ENCODE measurements around the gene ZNF768. TPM values are rescaled to one million over a fixed set of nuclear protein-coding genes. Genes with fewer than 3 reads are reported as not detected.

ZNF768 gene
- total and polyA plus RNA-seq, 2 of the 13 experiments (the other 11 are each of a cell fraction or from before 2014, with no cell fraction given) = 26.7 to 34.4 TPM

DNA sequence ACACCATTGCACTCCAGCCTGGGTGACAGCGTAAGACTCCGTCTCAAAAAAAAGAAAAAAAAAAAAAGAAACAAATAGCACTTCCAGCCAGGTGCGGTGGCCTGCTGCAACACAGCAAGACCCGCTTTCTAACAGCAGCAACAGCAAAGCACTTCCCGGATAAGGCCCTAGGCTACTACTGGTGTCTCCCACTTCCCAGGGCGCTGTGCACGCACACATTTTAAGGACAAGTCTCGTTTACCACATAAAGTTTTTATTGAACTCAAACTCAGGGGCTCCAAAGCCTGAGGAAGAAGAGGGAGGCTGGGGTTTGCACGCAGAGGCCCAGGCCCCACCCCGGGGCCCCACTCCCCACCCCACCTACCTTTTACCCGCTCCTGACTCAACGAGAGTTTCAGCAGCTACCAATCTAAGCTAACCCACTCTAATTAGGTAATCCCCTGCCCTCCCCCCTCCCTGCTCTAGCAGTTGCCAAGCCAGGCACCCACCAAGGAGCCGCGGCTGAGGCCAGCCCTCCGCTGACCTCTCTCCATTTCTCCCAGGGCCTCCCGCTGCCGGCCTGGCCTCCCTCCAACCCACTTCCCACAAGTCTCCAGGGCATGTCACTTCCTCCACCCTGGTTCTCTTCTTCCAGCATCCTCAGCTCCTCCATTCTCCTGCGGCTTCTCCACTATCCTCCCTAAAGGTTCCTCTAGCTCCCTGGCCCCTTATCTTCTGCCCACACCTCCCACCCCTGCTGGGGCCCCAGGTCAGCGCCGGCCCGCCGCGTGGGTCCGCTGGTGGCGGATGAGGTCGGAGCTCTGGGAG, 2.4 kb downstream of the ZNF768 start:
- POLR2A ChIA-PET = interaction anchor here (0.6 to 2.3 kb wide), 7 partner anchors 10 to 94 kb away, joined by 3 to 9 read pairs (median 6); partner anchors contain the start of gene DCTPP1
- Histone ChIP-seq H3K9ac (ENCODE audit: insufficient read depth, low read depth, low read length) (no peak overlapping the region), H3K4me3 (replicated peaks in 1 of 3; ENCODE audit: insufficient read depth in 1 of 3, low read depth in 2 of 3, low read length in 3 of 3) (no peak overlapping the region), H3K4me2 (ENCODE audit: low read depth, low read length) (no peak overlapping the region), H3K27ac (ENCODE audit: extremely low read length, insufficient read depth, low read length) (no peak overlapping the region), H2AFZ (ENCODE audit: low read length) (no peak overlapping the region), H3K27me3 (ENCODE audit: control insufficient read depth in 1 of 2, insufficient read depth in 2 of 2, low read length in 2 of 2) (no peaks in the 10 kb centered on the region; a peak in 1 of 5 replicates), H3K36me3 (replicated peaks in 1 of 2; ENCODE audit: control insufficient read depth in 1 of 2, insufficient read depth in 2 of 2, low read length in 2 of 2) (peaks cover 1 to 8% of the 10 kb centered on the region in 2 experiments; a peak in 1 of 5 replicates), H3K79me2 (ENCODE audit: insufficient read depth, low read length) (no peaks in the 10 kb centered on the region), H4K20me1 (ENCODE audit: insufficient read depth, low read length) (no peaks in the 10 kb centered on the region), H3K4me1 (ENCODE audit: insufficient read depth, low read length) (peaks cover 64% of the 10 kb centered on the region), H3K9me3 (ENCODE audit: low read length) (no peaks in the 10 kb centered on the region)
- FAIRE-seq (no peak), DNase-seq (ENCODE audit: low spot score) (no peak), ATAC-seq (no peak)
- CTCF ChIA-PET (ENCODE audit: low intra/inter-chr PET ratio, low total read pairs) = no interaction called here
- no TSS peak for BruUV-seq (replicated peaks)
- in situ Hi-C loops (cut with HindIII; ENCODE audit: extremely low pct_ligation_motif_present, low pct_unique_long_range_greater_than_20kb) (no loop called here), intact Hi-C loops (cut with micrococcal nuclease; ENCODE audit: unreplicated experiment) (loop anchor here (10.0 kb wide), 1 partner anchor 131 kb away; the partner anchor contains the start of genes FBRS and PRR14)
- WGBS (ENCODE audit: low lambda C conversion rate) = 93% methylated on average over 26 of the region's 26 CpGs
- TF ChIP-seq KAT8 (CRISPR knock-in tag; IDR thresholded peaks at IDR 0.05) = no peak
- TF ChIP-seq SPEN (CRISPR knock-in tag; IDR thresholded peaks at IDR 0.05; ENCODE audit: low read depth) = peak; percentile 48; the same call in 1 of the 2 replicates
- TF ChIP-seq, protein P1, sequence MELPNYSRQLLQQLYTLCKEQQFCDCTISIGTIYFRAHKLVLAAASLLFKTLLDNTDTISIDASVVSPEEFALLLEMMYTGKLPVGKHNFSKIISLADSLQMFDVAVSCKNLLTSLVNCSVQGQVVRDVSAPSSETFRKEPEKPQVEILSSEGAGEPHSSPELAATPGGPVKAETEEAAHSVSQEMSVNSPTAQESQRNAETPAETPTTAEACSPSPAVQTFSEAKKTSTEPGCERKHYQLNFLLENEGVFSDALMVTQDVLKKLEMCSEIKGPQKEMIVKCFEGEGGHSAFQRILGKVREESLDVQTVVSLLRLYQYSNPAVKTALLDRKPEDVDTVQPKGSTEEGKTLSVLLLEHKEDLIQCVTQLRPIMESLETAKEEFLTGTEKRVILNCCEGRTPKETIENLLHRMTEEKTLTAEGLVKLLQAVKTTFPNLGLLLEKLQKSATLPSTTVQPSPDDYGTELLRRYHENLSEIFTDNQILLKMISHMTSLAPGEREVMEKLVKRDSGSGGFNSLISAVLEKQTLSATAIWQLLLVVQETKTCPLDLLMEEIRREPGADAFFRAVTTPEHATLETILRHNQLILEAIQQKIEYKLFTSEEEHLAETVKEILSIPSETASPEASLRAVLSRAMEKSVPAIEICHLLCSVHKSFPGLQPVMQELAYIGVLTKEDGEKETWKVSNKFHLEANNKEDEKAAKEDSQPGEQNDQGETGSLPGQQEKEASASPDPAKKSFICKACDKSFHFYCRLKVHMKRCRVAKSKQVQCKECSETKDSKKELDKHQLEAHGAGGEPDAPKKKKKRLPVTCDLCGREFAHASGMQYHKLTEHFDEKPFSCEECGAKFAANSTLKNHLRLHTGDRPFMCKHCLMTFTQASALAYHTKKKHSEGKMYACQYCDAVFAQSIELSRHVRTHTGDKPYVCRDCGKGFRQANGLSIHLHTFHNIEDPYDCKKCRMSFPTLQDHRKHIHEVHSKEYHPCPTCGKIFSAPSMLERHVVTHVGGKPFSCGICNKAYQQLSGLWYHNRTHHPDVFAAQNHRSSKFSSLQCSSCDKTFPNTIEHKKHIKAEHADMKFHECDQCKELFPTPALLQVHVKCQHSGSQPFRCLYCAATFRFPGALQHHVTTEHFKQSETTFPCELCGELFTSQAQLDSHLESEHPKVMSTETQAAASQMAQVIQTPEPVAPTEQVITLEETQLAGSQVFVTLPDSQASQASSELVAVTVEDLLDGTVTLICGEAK (IDR thresholded peaks at IDR 0.05) = no peak
- TF ChIP-seq, protein P1 (CRISPR knock-in tag; IDR thresholded peaks at IDR 0.05) = peak; percentile 87; the same call in 1 of the 2 replicates
- peak; percentile 20 for TF ChIP-seq HNRNPK (IDR thresholded peaks at IDR 0.05; ENCODE audit: low read depth, low read length, poor library complexity, severe bottlenecking)
- TF ChIP-seq, protein P2, sequence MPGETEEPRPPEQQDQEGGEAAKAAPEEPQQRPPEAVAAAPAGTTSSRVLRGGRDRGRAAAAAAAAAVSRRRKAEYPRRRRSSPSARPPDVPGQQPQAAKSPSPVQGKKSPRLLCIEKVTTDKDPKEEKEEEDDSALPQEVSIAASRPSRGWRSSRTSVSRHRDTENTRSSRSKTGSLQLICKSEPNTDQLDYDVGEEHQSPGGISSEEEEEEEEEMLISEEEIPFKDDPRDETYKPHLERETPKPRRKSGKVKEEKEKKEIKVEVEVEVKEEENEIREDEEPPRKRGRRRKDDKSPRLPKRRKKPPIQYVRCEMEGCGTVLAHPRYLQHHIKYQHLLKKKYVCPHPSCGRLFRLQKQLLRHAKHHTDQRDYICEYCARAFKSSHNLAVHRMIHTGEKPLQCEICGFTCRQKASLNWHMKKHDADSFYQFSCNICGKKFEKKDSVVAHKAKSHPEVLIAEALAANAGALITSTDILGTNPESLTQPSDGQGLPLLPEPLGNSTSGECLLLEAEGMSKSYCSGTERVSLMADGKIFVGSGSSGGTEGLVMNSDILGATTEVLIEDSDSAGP (CRISPR knock-in tag; IDR thresholded peaks at IDR 0.05; ENCODE audit: borderline replicate concordance) = 0 out of 2 replicates have a peak, but pooled peaks have one; percentile 17
- TF ChIP-seq, protein P3, sequence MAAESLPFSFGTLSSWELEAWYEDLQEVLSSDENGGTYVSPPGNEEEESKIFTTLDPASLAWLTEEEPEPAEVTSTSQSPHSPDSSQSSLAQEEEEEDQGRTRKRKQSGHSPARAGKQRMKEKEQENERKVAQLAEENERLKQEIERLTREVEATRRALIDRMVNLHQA (CRISPR knock-in tag; IDR thresholded peaks at IDR 0.05) = no peak
- TF ChIP-seq SSRP1 (CRISPR knock-in tag; IDR thresholded peaks at IDR 0.05) = 0 out of 2 replicates have a peak, but pooled peaks have one; percentile 61
- 0 out of 2 replicates have a peak, but pooled peaks have one; percentile 30 for TF ChIP-seq SP4 (CRISPR knock-in tag; IDR thresholded peaks at IDR 0.05)
- TF ChIP-seq, protein P4, sequence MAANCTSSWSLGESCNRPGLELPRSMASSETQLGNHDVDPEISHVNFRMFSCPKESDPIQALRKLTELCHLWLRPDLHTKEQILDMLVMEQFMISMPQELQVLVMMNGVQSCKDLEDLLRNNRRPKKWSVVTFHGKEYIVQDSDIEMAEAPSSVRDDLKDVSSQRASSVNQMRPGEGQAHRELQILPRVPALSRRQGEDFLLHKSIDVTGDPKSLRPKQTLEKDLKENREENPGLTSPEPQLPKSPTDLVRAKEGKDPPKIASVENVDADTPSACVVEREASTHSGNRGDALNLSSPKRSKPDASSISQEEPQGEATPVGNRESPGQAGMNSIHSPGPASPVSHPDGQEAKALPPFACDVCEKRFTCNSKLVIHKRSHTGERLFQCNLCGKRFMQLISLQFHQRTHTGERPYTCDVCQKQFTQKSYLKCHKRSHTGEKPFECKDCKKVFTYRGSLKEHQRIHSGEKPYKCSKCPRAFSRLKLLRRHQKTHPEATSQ (CRISPR knock-in tag; IDR thresholded peaks at IDR 0.05; ENCODE audit: borderline replicate concordance) = no peak

Measured in HepG2 (cell line).